Measurements from ENCODE around the gene NUP62CL.

GRCh38 chrX:107228486-107228819 is 22.2 kb upstream of the NUP62CL start:
- TF ChIP-seq, protein P1, sequence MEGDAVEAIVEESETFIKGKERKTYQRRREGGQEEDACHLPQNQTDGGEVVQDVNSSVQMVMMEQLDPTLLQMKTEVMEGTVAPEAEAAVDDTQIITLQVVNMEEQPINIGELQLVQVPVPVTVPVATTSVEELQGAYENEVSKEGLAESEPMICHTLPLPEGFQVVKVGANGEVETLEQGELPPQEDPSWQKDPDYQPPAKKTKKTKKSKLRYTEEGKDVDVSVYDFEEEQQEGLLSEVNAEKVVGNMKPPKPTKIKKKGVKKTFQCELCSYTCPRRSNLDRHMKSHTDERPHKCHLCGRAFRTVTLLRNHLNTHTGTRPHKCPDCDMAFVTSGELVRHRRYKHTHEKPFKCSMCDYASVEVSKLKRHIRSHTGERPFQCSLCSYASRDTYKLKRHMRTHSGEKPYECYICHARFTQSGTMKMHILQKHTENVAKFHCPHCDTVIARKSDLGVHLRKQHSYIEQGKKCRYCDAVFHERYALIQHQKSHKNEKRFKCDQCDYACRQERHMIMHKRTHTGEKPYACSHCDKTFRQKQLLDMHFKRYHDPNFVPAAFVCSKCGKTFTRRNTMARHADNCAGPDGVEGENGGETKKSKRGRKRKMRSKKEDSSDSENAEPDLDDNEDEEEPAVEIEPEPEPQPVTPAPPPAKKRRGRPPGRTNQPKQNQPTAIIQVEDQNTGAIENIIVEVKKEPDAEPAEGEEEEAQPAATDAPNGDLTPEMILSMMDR (IDR thresholded peaks at IDR 0.05), result no peak
- no peak for TF ChIP-seq POLR2A (IDR thresholded peaks at IDR 0.05)

Data from uterus (tissue), 2 donors.